Stimulated activated CD4-positive, alpha-beta T cell treated with anti-CD3 and anti-CD28 coated beads, Interleukin-4, amount 100 ng/mL, for 48 hours (primary cell): ENCODE data around the gene MYLK.

ENCODE experiments used
- DNase-seq, 2 donors: peaks; one replicate each; pipeline ENCODE4 v3.0.0-alpha.2; 2020; ENCODE audit warnings: low read depth in 2 of 2

Gene MYLK

DNA sequence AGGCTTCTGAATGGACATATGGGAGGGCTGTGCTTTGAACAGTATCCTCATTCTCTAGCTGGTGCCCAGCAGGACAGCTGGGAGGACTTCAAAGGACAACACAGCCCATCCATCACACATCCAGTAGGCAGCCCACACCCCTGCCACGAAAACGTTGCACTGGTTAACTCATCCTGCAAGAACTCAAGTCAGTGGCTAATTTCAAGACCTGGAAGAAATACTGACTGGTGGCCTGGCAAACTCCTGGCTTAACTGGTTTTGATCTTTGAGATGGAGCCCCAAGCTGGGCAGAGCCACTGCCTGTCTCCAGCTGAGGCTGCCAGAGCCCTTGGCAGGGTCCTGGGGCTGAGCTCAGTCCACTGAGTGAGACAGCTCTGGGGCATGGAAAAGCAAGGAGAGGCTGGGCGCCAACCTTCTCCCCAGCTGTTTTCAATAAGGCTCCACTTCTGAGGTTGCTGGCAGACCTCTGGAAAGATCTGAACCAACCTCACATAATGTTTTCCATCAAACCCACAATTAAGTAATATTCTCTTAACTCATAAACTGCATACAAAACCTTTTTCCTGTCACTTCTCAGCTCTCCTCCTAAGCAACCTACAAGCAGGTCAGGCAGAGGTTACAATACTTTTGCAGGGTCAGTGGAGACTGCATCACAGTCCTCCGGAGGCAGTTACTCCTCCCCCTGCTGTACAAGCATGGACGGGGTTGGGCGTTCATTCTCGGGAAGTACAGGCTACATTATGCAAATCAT lies 110.3 kb downstream of the MYLK start:
- no peak for DNase-seq

DNA sequence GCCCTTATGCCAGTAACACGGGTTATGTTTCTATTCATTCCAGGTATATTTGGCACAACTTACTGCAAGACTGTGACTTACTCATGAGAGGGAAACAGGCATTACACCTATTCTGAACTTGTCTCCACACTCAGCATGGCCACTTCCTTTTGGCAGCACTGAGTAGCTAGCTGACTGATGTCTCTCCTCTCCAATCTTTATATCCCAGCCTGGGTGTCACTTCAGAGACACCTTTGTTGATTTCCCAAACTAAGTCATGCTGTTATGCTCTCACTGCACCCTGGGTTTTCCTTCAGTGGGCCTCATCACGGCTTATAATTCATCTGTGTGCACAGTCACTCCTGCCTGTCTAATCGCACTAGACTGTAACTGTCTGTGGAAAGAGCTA lies 114.8 kb downstream of the MYLK start:
- DNase-seq = no peak

DNA sequence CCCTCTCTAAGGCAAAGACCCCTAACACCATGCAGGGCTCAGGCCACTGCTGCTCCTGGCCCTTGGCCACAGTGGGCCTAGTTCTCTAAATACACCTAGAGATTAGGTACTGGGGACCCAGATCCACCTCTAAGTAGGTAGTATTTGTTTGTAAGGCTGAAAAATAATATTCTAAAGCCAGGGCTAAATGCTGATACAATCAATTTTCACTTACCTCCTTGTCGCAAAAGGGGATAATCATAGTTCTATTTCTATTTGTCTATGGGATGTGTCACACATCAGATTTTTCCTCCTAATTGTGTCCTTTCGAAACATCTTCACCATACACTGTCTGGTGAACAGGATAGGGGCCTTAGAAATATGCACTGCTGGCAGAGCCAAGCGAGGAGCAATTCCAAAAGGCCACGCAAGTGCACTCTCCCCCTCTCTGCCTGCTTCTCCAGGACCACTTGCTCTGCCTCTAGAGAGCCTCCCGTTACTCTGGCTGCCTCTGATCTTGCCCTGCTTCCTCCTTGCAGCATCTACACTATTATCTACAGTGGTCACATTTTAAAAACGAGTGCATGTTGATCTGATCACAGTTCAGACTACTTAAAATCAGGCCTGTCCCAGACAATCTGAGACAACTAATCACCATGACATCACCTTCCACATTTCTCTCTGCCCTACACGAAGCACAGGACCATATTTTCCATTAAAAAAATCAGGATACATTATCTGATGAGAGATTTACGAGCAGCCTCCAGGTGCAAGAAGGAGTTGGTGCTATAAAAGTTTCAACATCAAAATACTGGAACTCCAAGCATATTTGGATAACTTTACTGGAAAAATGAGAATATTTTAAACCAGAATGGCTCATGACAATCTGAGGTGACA lies 115.4 kb downstream of the MYLK start:
- no peak for DNase-seq

DNA sequence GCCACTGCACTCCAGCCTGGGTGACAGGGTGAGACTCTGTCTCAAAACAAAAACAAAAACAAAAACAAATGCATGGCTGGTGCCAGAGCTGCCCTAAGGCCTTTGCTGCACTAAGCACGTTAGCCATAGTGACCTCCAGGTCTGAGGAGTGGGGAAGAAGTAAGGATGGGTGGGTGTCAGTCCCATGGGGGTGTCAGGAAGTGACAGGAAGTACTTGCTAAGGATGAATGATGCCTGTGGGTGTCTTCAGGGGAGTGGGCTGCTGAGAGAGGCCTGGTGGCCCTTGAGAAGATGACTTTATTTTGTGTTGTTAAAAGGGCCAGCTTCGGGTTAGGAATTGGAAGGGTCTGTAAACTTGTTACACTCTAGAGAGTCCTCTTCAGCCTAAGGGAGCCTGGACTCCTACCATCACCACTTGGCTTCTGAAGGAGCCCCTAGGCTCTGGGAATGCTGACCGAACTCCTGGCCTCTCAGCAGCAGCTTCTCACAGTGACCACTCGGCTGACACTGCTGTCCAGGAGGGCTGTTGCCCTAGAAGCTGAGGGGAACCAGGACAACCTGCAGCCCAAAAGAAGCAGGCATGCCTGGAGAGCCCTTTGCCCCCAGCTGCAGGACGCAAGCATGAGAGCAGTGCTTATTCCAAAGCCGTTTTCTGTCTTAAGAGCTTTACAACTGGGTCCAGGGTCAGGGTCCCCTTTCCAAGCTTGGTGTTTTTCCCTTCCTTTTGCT lies 116.4 kb downstream of the MYLK start:
- no peak for DNase-seq

DNA sequence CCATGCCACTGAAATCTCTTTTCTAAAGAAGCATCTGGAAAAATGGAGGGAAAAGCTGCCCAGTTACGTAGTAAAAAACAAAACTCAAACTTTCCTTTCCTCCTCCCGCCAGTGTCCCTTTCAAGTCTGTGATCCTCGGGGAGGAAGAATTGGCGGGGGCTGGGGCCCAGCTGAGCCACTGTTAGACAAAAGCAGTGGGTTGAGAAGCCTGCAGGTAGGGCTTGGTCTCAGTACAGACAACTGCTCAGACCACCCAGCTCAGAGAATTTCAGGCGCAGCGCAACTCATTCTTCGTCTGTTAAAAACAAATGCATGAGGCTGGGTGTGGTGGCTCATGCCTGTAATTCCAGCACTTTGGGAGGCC lies 117.1 kb downstream of the MYLK start:
- DNase-seq = no peak

DNA sequence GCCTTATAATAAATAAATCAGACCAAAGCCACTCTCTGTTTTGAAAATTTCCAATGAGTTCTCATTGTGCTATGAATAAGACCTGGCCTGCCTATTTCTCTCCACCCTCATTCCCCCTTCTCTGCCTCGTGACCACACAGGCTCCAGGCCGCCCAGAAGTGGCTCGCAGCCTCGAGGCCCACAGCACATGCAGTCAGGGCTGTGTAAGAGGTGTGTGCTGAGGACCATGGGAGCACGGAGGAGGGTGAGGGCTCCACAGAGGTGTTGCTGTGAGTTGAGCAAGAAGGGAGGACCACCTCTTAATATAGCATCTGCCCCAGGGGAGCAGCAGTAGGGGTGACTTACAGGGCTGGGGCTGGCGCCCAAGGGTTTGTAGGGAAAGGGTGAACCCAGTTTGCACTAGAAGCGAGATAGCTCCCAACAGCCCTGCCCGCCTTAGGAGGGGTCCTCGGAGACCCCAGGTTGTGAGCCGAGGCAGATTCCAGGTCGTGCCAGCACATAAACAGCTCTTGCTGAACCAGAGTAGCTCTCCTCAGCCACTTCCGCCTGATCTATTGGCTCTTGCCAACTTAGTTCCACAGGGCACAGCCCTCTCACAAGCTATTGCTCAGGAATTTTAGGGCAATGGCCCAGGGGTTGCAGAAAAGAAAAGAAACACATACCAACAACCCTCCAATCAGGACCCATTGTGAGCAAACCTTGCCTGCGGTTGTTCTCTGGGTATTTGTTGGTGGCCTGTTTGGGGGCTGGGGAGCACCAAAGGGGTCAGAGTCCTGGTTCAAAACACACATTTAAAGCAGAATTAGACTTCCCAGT lies 117.7 kb downstream of the MYLK start:
- DNase-seq = no peak

DNA sequence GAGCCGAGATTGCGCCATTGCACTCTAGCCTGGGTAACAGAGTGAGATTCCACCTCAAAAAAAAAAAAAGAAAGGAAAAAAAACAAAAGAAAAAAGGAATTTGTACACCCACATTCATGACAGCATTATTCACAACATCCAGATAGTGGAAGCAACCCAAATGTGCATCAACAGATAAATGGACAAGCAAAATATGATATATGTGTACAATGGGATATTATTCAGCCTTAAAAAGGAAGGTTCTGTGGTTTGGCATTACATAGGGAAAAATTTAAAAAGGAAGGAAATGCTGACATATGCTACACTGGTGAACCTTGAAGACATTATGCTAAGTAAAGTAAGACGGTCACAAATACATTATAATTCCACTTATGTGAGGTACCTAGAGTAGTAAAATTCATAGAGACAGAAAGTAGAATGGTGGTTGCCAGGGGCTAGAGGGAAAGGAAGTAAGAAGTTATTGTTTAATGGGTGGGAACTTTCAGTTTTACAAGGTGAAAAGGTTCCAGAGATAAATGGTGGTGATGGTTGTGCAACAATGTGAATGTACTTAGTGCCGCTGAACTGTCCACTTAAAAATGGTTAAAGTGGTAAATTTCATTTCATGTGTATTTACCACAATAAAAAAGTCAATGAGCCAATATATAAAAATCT lies 118.5 kb downstream of the MYLK start:
- DNase-seq = no peak

DNA sequence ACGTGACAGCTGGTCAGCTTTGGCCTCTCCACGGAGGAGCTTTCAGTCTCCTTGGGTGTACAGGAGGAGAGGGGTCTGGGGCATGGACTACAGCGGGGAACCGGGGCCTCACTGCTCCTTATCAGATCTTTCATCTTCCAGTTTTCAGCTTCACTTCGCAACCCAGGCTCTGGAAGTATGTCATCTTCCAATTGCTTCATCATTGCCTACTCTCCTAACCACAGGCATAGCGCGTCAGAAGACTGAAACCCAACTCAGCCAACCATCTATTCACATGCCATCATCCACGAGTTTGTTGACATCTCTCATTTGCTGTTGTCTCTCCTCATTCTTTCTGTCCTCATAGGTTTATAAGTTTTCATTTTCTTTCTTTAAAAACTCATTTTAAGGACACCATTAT lies 119.5 kb downstream of the MYLK start:
- no peak for DNase-seq

DNA sequence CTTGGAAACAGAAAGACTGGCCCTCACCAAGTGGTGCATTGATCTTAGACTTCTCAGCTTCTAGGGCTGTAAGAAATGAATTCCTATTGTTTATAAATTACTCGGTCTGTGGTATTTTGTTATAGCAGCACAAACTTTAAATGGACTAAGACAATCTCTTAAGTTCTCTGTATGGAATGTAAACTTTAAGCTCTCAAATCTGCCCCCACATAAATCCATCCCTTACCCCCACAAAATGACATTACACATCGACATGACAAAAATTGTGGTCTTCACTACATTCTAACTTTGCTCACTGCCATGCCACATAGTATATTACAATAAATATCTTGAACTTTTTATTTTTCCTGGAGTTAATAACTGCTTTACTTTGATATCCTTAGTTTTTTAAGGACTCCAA lies 121.3 kb downstream of the MYLK start:
- DNase-seq = no peak

DNA sequence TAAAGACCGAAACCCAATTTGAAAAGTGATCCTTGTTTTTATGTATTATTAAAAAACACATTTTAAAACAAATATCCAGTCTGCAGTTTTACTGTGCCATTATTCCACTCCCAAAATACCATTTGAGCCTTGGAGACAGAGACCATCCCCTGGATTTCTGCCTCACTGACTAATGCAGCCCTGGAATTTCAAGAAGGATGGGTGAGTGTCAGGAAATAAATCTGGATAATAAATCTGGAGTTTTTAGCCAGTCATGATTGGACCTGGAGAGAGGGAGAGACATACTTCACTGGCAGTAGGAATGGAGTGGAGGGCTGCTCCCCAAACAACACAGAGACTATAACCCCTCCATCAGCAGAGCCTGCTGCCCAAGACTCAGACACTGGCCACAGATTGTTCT lies 123.3 kb downstream of the MYLK start:
- DNase-seq = no peak

DNA sequence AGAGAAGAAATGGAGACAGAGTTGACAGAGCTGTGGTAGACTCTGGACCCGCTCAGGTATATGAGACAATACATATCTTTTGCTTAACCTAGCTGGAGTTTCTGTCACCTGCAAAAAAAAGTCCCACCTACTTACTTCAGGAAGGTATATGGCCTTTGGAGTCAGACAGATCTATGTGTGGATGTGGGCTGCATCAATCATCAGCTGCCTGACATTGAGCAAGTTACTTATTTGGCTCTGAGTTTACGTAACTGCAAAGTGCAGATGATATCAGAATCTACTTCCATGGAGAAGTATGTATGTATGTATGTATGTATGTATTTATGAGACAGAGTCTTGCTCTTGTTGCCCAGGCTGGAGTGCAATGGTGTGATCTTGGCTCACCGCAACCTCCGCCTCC lies 124.3 kb downstream of the MYLK start:
- no peak for DNase-seq

DNA sequence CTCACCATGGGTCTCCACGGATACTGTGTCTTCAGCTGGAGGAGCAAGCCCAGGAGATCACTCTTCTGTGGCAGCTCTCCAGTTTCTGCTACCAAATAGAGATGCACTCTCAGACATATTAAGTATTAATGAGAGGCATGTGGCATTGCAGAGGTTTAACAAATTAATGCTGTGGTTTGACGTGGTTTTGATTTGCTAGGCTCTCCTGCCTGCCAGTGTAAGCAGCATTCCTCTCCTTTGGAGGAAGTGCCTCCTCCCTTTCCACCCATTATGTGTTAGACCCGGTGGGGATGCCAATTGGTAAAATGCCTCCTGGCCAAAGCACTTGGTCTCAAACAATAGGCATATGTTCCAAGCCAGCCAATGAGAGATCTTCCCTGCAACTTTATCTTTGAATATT lies 124.8 kb downstream of the MYLK start:
- no peak for DNase-seq

DNA sequence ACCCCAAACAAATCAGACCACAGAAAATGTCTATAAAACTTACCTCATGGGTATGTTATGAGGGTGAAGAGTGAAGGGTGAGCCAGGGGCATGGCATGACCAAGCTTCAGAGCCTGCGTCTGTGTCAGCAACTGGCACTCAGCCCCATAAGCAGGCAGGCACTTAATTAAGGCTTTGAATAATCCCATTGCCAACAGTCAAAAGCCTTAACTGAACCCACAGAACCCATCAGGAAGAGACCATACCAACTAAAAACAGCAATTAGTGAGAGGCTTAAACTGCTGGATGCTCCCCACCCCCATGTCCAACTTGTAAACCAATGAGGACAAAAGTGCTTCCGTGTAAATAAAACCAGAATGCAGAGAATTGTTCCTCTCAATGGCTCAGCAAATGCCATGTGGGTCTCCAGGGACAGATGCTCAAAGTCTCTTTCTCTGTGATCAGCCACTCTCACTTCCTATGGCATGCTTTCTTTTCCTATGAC lies 126.0 kb downstream of the MYLK start:
- no peak for DNase-seq

DNA sequence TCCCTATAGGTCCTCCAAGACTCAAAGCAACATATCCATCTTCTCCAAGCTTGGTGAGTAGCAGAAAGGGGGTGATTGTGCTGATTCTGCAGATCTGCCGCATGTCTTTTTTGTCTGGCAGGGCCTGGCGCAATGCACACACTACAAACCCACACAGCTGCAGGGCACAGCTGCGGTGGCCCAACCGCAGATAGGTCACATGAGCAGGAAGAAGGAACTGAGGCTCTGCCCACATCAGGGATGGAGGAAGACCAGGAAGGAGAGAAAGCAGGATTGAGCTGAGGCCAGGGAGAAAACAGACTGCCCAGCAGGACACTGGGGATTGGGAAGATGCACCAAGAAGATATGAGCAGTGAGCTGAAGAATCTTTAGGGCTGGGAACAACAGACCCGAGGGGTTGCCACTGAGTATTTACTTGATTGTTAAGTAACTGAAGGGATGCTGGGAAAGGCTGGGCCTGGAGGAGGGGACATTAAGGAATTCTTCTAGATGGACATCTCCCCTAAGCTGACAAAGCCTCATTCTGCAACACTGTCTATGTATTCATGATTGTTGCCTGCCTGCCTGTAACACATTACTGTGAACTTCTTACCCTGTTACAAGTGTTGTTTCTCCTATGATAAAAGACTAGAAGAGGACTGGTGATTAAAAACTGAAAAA lies 126.7 kb downstream of the MYLK start:
- DNase-seq = no peak

DNA sequence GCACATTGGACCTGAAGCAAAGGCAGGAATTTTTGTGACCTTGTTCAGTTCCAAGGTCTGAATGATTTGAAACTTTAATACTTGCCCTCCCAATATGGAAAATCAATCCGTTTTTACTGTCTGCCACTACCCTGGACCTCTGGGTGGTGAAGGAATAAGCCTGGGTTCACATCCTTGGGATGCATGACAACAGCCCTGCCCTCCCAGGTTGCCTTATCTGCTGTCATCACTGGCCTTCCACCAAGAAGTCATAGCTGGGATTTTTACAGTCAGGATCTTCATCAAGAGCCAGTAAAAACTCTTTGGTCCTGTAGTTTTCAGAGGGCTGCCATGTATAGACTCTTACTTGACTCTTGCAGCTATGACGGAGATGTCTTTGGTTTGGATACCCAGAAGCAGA lies 128.6 kb downstream of the MYLK start:
- DNase-seq = no peak

DNA sequence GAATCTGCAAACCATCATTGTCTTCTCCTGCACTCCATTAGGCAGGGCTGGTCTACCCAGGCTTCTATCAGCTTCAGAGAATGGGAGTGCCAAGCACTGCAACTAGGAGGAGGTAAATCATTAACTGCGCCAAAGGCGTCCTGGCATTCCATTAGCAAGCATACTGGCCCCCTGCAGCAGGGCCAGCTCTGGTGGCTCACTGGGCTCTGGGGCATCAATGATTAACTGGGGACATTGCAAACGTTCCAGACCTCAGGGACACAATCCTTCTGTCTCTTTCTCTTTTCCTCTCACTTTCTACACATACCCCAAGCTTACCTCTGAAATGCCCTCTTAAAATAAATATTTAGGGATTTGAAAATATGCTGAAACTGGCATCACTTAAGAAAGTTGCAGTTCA lies 129.0 kb downstream of the MYLK start:
- no peak for DNase-seq

DNA sequence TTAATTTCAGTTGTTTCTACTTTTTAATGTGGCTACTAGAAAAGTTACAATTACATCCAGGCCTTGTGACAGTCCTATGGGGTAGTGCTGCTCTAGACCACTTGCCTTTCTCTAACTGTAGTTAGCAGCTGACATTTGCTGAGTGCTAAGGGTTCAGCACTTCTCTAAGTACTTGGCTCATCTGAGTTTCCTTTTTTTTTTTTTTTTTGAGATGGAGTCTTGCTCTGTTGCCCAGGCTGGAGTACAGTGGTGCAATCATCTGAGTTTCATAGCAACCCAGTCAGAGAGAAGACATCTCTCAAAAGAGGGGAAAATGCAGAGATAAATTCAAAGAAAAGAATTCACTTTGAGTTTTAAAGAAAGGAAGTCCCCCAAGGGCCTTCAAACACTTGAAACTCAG lies 130.8 kb downstream of the MYLK start:
- no peak for DNase-seq

DNA sequence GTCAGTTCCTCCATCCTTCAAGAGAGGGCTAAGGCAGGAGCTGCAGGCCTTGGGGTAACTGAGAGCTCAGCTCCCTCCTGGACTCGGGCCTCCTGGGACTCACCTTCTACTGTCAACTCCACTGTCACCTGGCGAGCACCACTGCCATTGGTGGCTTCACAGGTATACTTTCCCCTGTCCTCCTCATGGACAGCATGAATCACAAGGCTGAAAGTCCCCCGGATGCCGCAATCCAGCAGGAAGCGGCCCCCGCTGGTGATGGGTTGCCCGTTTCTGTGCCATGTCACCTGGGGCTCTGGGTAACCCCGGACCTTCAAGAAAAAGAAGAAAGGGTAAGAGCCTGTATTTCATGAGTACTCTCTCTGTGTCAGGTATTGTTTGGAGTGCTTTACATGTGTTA lies 131.9 kb downstream of the MYLK start:
- no peak for DNase-seq

DNA sequence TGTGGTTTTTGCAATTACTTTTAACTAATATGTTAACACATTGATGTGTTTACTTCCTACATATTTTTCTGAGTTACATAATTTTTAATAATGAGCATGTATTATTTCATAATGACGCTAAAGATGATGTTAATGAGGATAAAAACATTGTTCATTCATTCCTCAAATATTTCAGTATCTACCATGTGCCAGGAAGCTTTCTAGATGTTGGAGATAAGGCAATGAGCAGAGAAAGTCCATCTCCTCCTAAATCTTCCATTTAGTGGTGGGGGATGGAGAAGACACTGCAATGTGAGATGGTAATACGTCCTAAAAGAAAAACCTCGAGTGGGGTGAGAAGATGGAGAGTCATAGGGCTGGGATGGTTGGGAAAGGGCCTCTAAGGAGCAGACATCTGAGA lies 132.7 kb downstream of the MYLK start:
- no peak for DNase-seq

DNA sequence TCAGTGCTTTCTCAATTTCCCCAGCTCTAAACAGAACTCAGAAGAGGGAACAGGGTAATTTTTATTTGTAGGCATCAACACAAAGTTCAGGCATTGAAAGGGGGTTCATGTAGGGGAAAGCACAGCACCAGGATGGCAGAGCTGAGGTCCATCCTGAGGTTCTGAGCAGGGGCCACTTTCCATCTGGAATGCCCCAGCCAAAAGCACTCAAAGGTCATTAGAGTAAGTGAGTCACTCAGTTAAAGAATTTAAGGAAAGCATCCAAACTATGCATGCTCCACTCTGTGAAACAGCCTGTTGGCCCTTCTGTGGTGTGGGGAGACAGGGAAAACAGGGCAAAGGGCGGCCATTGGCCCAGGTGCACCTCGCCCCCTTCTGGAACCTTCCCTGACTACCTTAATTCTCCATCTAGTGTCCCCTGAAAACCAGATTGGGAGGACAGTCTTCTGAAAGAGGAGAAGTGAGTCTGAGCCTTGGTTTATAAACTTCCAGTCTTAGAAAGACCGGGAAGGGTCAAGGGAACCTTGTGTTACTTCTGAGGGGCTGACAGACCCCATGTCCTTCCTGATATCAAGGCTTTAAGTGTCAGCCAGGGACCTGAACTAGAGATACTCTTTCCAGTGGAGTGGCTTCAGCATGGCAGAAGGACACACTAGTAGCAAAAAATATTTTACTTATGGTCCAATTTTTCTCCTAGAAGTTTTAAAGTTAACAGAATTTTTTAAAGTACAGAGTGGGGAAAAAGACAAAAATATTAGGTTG lies 133.3 kb downstream of the MYLK start:
- DNase-seq = no peak
